Hepatocyte (in vitro differentiated cells): Measurements from ENCODE around the gene DDX28. TPM values are rescaled to one million over a fixed set of nuclear protein-coding genes. Genes with fewer than 3 reads are reported as not detected.
A peak's percentile ranks its signal among the peaks of the same experiment; 100 is the strongest.
"Not testable (repeated sequence)": the region's sequence is repeated elsewhere in the genome, so short reads cannot be mapped to it uniquely, and the experiment has no call there.

Experiments
- DNase-seq: peaks from one replicate; pipeline ENCODE4 v3.0.0-alpha.2; 2016; ENCODE audit warnings: low spot score
- H2AFZ ChIP-seq: fragments of 200-600 bp; sonication (generic); 2 replicates; pipeline ENCODE4 v1.6.0; 2016; ENCODE audit warnings: antibody characterized with exemption, mild to moderate bottlenecking
- H3K27ac ChIP-seq: fragments of 200-600 bp; sonication (generic); 2 replicates; pipeline ENCODE4 v1.5.1; 2016; ENCODE audit warnings: mild to moderate bottlenecking
- H3K27me3 ChIP-seq: fragments of 200-600 bp; sonication (generic); 2 replicates; pipeline ENCODE4 v1.6.1; 2016
- H3K36me3 ChIP-seq: fragments of 200-600 bp; sonication (generic); replicated peaks from 2 replicates; pipeline ENCODE4 v1.5.1; 2016; ENCODE audit warnings: low read depth; ENCODE audit not compliant: insufficient read depth
- H3K4me1 ChIP-seq: fragments of 200-600 bp; sonication (generic); 2 replicates; pipeline ENCODE4 v1.5.1; 2016; ENCODE audit warnings: mild to moderate bottlenecking, moderate library complexity; ENCODE audit not compliant: insufficient read depth
- H3K4me2 ChIP-seq: fragments of 200-600 bp; sonication (generic); 2 replicates; pipeline ENCODE4 v1.6.0; 2016
- H3K4me3 ChIP-seq: fragments of 200-600 bp; sonication (generic); 2 replicates; pipeline ENCODE4 v1.5.1; 2016; ENCODE audit warnings: mild to moderate bottlenecking
- H3K79me2 ChIP-seq: fragments of 200-600 bp; sonication (generic); 2 replicates; pipeline ENCODE4 v1.6.0; 2017; ENCODE audit warnings: mild to moderate bottlenecking
- H3K9me2 ChIP-seq: fragments of 200-600 bp; sonication (generic); replicated peaks from 2 replicates; pipeline ENCODE4 v1.6.0; 2017; ENCODE audit warnings: mild to moderate bottlenecking; ENCODE audit not compliant: insufficient read depth
- H3K9me3 ChIP-seq: fragments of 200-600 bp; sonication (generic); 2 replicates; pipeline ENCODE4 v1.5.1; 2016; ENCODE audit warnings: low read depth, mild to moderate bottlenecking
- H4K20me1 ChIP-seq: fragments of 200-600 bp; sonication (generic); 2 replicates; pipeline ENCODE4 v1.6.0; 2016; ENCODE audit warnings: mild to moderate bottlenecking; ENCODE audit not compliant: insufficient read depth, poor library complexity, severe bottlenecking
- CTCF ChIP-seq: fragments of 200-600 bp; sonication (generic); IDR thresholded peaks from 2 replicates; pipeline ENCODE4 v1.5.1; 2016; ENCODE audit warnings: antibody characterized with exemption, mild to moderate bottlenecking; ENCODE audit not compliant: poor library complexity
- EZH2 ChIP-seq: fragments of 200-600 bp; sonication (generic); IDR thresholded peaks from 2 replicates; pipeline ENCODE4 v1.6.1; 2016; ENCODE audit warnings: antibody characterized with exemption, mild to moderate bottlenecking, borderline replicate concordance
- EZH2phosphoT487 ChIP-seq: fragments of 200-600 bp; sonication (generic); IDR thresholded peaks from one replicate; pipeline ENCODE4 v1.6.1; 2018; ENCODE audit warnings: antibody characterized with exemption, mild to moderate bottlenecking, low read depth, moderate library complexity; ENCODE audit not compliant: unreplicated experiment, severe bottlenecking
- WGBS: methylation state at CpG from one replicate; pipeline ENCODE4 v1.1.6; 2016; ENCODE audit warnings: low lambda C conversion rate; ENCODE audit errors: missing lambda C conversion rate; 5-methylcytosine and 5-hydroxymethylcytosine counted together
- polyA plus RNA-seq: library from polyadenylated mRNA; unstranded; fragments of >200 nt; fragmentation: Nextera tagmentation; extraction: Ambion mirVana; gene quantifications from 2 replicates; pipeline ENCODE4 v1.2.1, GENCODE V29; 2016
- total RNA-seq: library from RNA; depleted of rRNA; stranded (reverse); fragments of >200 nt; gene quantifications from 2 replicates; pipeline ENCODE4 v1.2.3, GENCODE V29; 2014

DDX28 gene
- total and polyA plus RNA-seq, 2 experiments from 2014 or later, result 8.6 to 12.5 TPM

GRCh38 chr16:67995423-67995822 lies 27.6 kb downstream of the DDX28 start:
- Histone ChIP-seq H3K4me3 (no peak overlapping the region), H3K4me1 (peaks cover 6% of the 10 kb centered on the region), H3K9me3 (no peaks in the 10 kb centered on the region), H3K27ac (no peak overlapping the region), H2AFZ (no peak overlapping the region), H3K27me3 (no peaks in the 10 kb centered on the region), H4K20me1 (no peaks in the 10 kb centered on the region), H3K9me2 (no peaks in the 10 kb centered on the region), H3K79me2 (no peaks in the 10 kb centered on the region), H3K36me3 (no peaks in the 10 kb centered on the region), H3K4me2 (no peak overlapping the region)
- WGBS, result 91% methylated on average over 5 of the region's 5 CpGs
- TF ChIP-seq CTCF, result no peak
- TF ChIP-seq EZH2, result no peak
- no peak for TF ChIP-seq EZH2phosphoT487
- DNase-seq, result no peak

- H3K4me3 ChIP-seq, H3K9me3 ChIP-seq, H2AFZ ChIP-seq, H3K36me3 ChIP-seq, H3K4me2 ChIP-seq, H3K4me1 ChIP-seq, H3K27me3 ChIP-seq, H3K79me2 ChIP-seq, H4K20me1 ChIP-seq, H3K27ac ChIP-seq, H3K9me2 ChIP-seq, DNase-seq: not testable (repeated sequence)
- WGBS, result 89% methylated on average over 6 of the region's 6 CpGs
Observed at GRCh38 chr16:67994040-67994408, 29.0 kb downstream of the DDX28 start.

GRCh38 chr16:67993207-67994039 lies 29.6 kb downstream of the DDX28 start:
- peak; percentile 96 for TF ChIP-seq CTCF
- no peak for TF ChIP-seq EZH2phosphoT487
- no peak for TF ChIP-seq EZH2
- H3K27ac ChIP-seq, result no peak overlapping the region
- peak overlapping the region; percentile 78 for H2AFZ ChIP-seq
- no peaks in the 10 kb centered on the region for H3K9me3 ChIP-seq
- H3K4me1 ChIP-seq, result peaks cover 6% of the 10 kb centered on the region
- no peaks in the 10 kb centered on the region for H3K27me3 ChIP-seq
- H3K36me3 ChIP-seq, result no peaks in the 10 kb centered on the region
- WGBS, result 27% methylated on average over 33 of the region's 39 CpGs
- peak; percentile 87 for DNase-seq
- H3K4me3 ChIP-seq, result no peak overlapping the region
- no peaks in the 10 kb centered on the region for H3K79me2 ChIP-seq
- peak overlapping the region; percentile 73 for H3K4me2 ChIP-seq
- H3K9me2 ChIP-seq, result no peaks in the 10 kb centered on the region
- H4K20me1 ChIP-seq, result no peaks in the 10 kb centered on the region

- Histone ChIP-seq H3K79me2 (no peaks in the 10 kb centered on the region), H3K27ac (no peak overlapping the region), H3K9me3 (no peaks in the 10 kb centered on the region), H3K4me1 (peaks cover 6% of the 10 kb centered on the region), H3K4me3 (no peak overlapping the region), H4K20me1 (no peaks in the 10 kb centered on the region), H3K9me2 (no peaks in the 10 kb centered on the region), H2AFZ (no peak overlapping the region), H3K27me3 (no peaks in the 10 kb centered on the region), H3K36me3 (no peaks in the 10 kb centered on the region), H3K4me2 (peak overlapping the region; percentile 73)
- 88% methylated on average over 14 of the region's 20 CpGs for WGBS
- no peak for DNase-seq
- TF ChIP-seq EZH2phosphoT487, result no peak
- TF ChIP-seq EZH2, result no peak
- no peak for TF ChIP-seq CTCF
Observed at GRCh38 chr16:67992661-67993206, 30.3 kb downstream of the DDX28 start.
